Keratinocyte (primary cell): ENCODE data around the gene UMODL1. TPM values are rescaled to one million over a fixed set of nuclear protein-coding genes. Genes with fewer than 3 reads are reported as not detected.

Experiments
- DNase-seq: peaks from one replicate; pipeline ENCODE4 v3.0.0-alpha.2; 2011; ENCODE audit warnings: low read depth, missing footprints, low spot score
- FAIRE-seq: peaks from 2 replicates; lab custom pipeline; 2011; peaks lifted over from hg19 to GRCh38; lab: Jason Lieb, UNC
- H2AFZ ChIP-seq: 2 replicates; pipeline ENCODE4 v1.6.0; 2012; ENCODE audit warnings: low read length, control low read depth, inconsistent platforms; ENCODE audit not compliant: control insufficient read depth
- H3K27ac ChIP-seq: 2 replicates; pipeline ENCODE4 v1.5.1; 2011; ENCODE audit warnings: low read length; ENCODE audit not compliant: control insufficient read depth, insufficient read depth
- H3K27me3 ChIP-seq: 3 replicates; pipeline ENCODE4 v1.6.0; 2011; ENCODE audit warnings: low read length; ENCODE audit not compliant: control insufficient read depth, insufficient read depth; ENCODE audit errors: extremely low read depth
- H3K36me3 ChIP-seq, 2 experiments: 2 replicates in 1 of 2; 3 replicates in 1 of 2; pipeline ENCODE4 v1.5.1; 2011; ENCODE audit warnings: low read length in 2 of 2, mild to moderate bottlenecking in 1 of 2; ENCODE audit not compliant: control insufficient read depth in 2 of 2, insufficient read depth in 2 of 2; ENCODE audit errors: extremely low read depth in 1 of 2
- H3K4me1 ChIP-seq: 3 replicates; pipeline ENCODE4 v1.5.1; 2011; ENCODE audit warnings: low read length; ENCODE audit not compliant: control insufficient read depth, insufficient read depth; ENCODE audit errors: extremely low read depth
- H3K4me2 ChIP-seq: 3 replicates; pipeline ENCODE4 v1.6.0; 2011; ENCODE audit warnings: low read depth, low read length; ENCODE audit not compliant: control insufficient read depth, insufficient read depth; ENCODE audit errors: extremely low read depth
- H3K4me3 ChIP-seq, 3 experiments: fragments of 200-600 bp in 1 of 3; sonication (generic) in 1 of 3; 2 replicates in 2 of 3; 3 replicates in 1 of 3; pipeline ENCODE4 v1.5.1; 2011 to 2016; ENCODE audit warnings: low read length in 3 of 3, mild to moderate bottlenecking in 3 of 3, control low read depth in 2 of 3, inconsistent platforms in 1 of 3, low read depth in 1 of 3, mixed read lengths in 1 of 3, mixed run types in 1 of 3, moderate library complexity in 1 of 3; ENCODE audit not compliant: control insufficient read depth in 2 of 3, insufficient read depth in 2 of 3; ENCODE audit errors: extremely low read depth in 1 of 3
- H3K79me2 ChIP-seq: 2 replicates; pipeline ENCODE4 v1.6.0; 2012; ENCODE audit warnings: low read length; ENCODE audit not compliant: control insufficient read depth, insufficient read depth
- H3K9ac ChIP-seq: 3 replicates; pipeline ENCODE4 v1.6.0; 2011; ENCODE audit warnings: low read length; ENCODE audit not compliant: control insufficient read depth, insufficient read depth; ENCODE audit errors: extremely low read depth
- H3K9me1 ChIP-seq: 3 replicates; pipeline ENCODE4 v1.6.0; 2011; ENCODE audit warnings: low read length; ENCODE audit not compliant: control insufficient read depth, insufficient read depth; ENCODE audit errors: extremely low read depth
- H3K9me3 ChIP-seq: 2 replicates; pipeline ENCODE4 v1.5.1; 2012; ENCODE audit warnings: low read depth, low read length; ENCODE audit not compliant: control insufficient read depth
- H4K20me1 ChIP-seq: 3 replicates; pipeline ENCODE4 v1.6.0; 2011; ENCODE audit warnings: low read length; ENCODE audit not compliant: control insufficient read depth, insufficient read depth; ENCODE audit errors: extremely low read depth
- CTCF ChIP-seq, 3 experiments: IDR thresholded peaks in 1 of 3; conservative IDR thresholded peaks in 1 of 3; optimal IDR thresholded peaks in 1 of 3; 2 replicates in 2 of 3; 3 replicates in 1 of 3; pipeline versions ENCODE3 to v1.5.1; 2011; ENCODE audit warnings: low read length in 3 of 3, mild to moderate bottlenecking in 3 of 3, moderate library complexity in 2 of 3, control low read depth in 1 of 3, inconsistent platforms in 1 of 3; ENCODE audit not compliant: insufficient read depth in 2 of 3; ENCODE audit errors: extremely low read depth in 1 of 3
- EZH2 ChIP-seq: IDR thresholded peaks from one replicate; pipeline ENCODE4 v1.6.1; 2012; ENCODE audit warnings: inconsistent platforms, mild to moderate bottlenecking, low read length, moderate library complexity
- dilution Hi-C: fragments of 300-500 bp; cut with MboI; formaldehyde crosslinking; loops from one replicate; pipeline ENCODE4 v1.7.0; 2020; ENCODE audit warnings: low sequenced_read_pairs; ENCODE audit not compliant: extremely low pct_ligation_motif_present
- polyA plus RNA-seq, 5 experiments: library from polyadenylated mRNA; depleted of rRNA in 3 of 5; stranded (reverse) in 3 of 5; stranded (forward) in 1 of 5; unstranded in 1 of 5; fragments of >200 nt; gene quantifications; 1 replicate in 1 of 5; 2 replicates in 3 of 5; 3 replicates in 1 of 5; pipeline versions ENCODE4 v1.2.1 to v1.2.3, GENCODE V29; 2011 to 2012; ENCODE audit warnings: missing spikeins in 2 of 5, low read depth in 1 of 5, low replicate concordance in 1 of 5

UMODL1 gene
- polyA plus RNA-seq, 1 donor (not counting 4 experiments of a cell fraction or from before 2014, with no cell fraction given), result 0.03 TPM

DNA sequence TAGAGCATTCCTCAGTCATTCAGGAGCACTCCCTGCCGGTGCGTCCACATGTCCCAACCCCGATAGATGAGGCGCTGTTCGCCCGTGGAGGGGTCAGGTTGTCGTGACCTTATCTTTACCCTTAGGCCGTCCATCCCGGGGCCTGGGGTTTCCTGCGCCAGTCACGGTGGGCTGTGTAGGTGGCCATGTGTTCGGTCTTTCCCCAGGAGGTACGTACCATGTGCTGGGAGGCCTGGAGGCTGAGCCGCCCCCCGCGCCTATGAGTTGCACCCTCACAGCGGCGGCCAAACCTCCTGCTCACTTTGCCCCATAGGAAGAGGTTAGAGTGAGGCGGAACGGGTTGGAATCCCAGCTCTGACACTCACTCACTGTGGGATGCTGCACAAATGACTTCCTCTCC is 35.3 kb downstream of the UMODL1 start:
- Histone ChIP-seq H3K36me3 (no peaks in the 10 kb centered on the region), H3K4me2 (no peak overlapping the region), H4K20me1 (no peaks in the 10 kb centered on the region), H3K27me3 (peaks cover 12% of the 10 kb centered on the region), H3K9ac (no peak overlapping the region), H3K4me3 (no peak overlapping the region), H3K9me1 (no peaks in the 10 kb centered on the region), H3K79me2 (no peaks in the 10 kb centered on the region), H3K27ac (no peak overlapping the region), H3K9me3 (no peaks in the 10 kb centered on the region), H2AFZ (no peak overlapping the region), H3K4me1 (peaks cover 7% of the 10 kb centered on the region)
- dilution Hi-C loops, result no loop called here
- TF ChIP-seq CTCF (optimal IDR thresholded peaks at IDR 0.05 in 1 of 3, IDR thresholded peaks at IDR 0.05 in 1 of 3, conservative IDR thresholded peaks at IDR 0.05 in 1 of 3; ENCODE audit: extremely low read depth in 1 of 3, insufficient read depth in 2 of 3, low read length in 3 of 3) (no peak), EZH2 (no peak)
- no peak for DNase-seq
- no peak for FAIRE-seq

DNA sequence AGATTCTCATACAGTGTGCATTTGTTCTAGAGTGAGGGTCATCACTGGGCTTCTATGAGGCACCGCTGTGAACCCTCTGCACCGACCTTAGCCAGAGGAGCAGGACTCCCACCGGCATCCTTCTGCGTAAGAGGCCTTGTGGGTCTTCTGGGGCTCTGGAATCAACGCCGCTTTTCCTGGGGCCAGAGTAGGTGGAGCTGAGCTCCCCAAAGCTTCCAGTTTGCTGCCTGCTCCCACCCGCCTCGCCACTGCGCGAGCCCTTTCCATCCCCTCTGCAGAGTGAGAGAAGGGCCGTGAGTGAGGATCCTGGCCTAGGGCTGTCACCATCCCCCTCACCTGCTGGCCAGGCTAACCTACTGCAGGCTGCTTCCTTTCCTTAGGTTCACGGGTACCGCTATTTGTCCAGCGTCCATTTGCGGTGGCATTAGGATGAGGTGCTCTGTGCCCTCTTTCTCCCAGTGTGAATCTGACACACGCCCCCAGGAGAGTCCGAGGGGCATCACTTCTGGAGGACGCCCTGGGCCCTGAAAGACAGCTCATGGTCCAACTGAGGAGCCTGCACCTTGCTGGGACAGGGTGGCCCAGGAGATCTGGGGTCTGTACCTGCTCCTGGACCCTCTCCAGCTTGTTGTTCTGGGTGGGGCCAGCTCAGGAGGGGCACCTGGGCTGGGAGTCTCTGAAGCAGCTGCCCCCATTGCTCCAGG is 36.2 kb downstream of the UMODL1 start:
- H3K9ac ChIP-seq, result no peak overlapping the region
- FAIRE-seq, result no peak
- no peaks in the 10 kb centered on the region for H3K36me3 ChIP-seq

More for the DNA sequence above, 36.2 kb downstream of the UMODL1 start:
- Histone ChIP-seq H2AFZ (no peak overlapping the region), H3K9me1 (no peaks in the 10 kb centered on the region), H3K79me2 (no peaks in the 10 kb centered on the region), H3K9me3 (no peaks in the 10 kb centered on the region), H4K20me1 (no peaks in the 10 kb centered on the region), H3K27me3 (peaks cover 15% of the 10 kb centered on the region), H3K27ac (no peak overlapping the region), H3K4me3 (no peak overlapping the region), H3K4me1 (peaks cover 7% of the 10 kb centered on the region), H3K4me2 (no peak overlapping the region)
- DNase-seq, result no peak
- no peak for TF ChIP-seq EZH2
- no peak for TF ChIP-seq CTCF (optimal IDR thresholded peaks at IDR 0.05 in 1 of 3, IDR thresholded peaks at IDR 0.05 in 1 of 3, conservative IDR thresholded peaks at IDR 0.05 in 1 of 3; ENCODE audit: extremely low read depth in 1 of 3, insufficient read depth in 2 of 3, low read length in 3 of 3)
- dilution Hi-C loops, result no loop called here
